ENCODE data around the gene CEACAM16. TPM values are rescaled to one million over a fixed set of nuclear protein-coding genes. Genes with fewer than 3 reads are reported as not detected.
A peak's percentile ranks its signal among the peaks of the same experiment; 100 is the strongest.

Gene CEACAM16
- total RNA-seq, 1 donor from 2014 or later, result not detected

DNA sequence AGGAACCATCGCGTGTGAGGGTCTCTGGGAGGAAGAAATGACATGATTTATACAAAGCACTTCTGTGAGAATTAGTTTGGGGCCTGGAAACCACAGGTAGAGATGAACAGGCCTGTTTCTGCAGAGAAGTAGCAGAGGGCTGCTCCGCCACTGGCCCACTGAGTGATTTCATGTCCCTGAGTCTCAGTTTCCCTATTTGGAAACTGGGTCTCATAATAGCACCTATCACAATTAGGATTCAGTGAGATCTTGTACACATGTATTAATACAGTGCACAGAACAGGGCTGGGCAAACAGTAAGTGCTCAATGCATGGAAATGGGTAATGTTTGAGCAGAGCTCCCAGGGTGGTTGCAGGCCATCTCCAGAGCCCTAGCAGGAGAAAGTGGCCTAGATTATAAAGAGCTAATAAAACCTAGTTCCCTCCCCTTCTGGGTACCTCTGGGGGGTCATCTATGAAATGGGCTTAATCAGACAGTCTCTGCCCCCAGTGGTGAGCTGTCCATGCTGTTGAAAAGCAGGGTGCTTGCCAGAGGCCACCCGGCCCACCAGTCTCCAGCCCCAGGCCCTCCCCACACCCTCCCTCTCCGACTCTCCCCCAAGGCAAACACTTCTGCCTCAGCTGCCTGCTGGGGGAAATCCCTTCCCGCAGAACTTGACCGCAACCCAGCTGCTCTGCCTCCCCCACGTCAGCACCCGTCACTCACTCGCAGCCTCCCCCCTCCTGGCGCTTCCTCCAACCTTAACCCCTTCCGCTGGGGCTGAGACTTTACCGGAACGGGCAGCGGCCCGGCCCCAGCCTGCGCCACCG is 54.1 kb downstream of the CEACAM16 start:
- TF ChIP-seq, protein P1, sequence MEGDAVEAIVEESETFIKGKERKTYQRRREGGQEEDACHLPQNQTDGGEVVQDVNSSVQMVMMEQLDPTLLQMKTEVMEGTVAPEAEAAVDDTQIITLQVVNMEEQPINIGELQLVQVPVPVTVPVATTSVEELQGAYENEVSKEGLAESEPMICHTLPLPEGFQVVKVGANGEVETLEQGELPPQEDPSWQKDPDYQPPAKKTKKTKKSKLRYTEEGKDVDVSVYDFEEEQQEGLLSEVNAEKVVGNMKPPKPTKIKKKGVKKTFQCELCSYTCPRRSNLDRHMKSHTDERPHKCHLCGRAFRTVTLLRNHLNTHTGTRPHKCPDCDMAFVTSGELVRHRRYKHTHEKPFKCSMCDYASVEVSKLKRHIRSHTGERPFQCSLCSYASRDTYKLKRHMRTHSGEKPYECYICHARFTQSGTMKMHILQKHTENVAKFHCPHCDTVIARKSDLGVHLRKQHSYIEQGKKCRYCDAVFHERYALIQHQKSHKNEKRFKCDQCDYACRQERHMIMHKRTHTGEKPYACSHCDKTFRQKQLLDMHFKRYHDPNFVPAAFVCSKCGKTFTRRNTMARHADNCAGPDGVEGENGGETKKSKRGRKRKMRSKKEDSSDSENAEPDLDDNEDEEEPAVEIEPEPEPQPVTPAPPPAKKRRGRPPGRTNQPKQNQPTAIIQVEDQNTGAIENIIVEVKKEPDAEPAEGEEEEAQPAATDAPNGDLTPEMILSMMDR (conservative IDR thresholded peaks at IDR 0.05; ENCODE audit: low read depth, low read length), result no peak
- H3K4me3 ChIP-seq (ENCODE audit: low read depth, low read length), result peak overlapping the region; percentile 47
- DNase-seq (ENCODE audit: low read depth), result peak; percentile 72

- TF ChIP-seq, protein P1 (conservative IDR thresholded peaks at IDR 0.05; ENCODE audit: low read depth, low read length), result no peak
- H3K4me3 ChIP-seq (ENCODE audit: low read depth, low read length), result peak overlapping the region; percentile 47
- DNase-seq (ENCODE audit: low read depth), result no peak
These were observed 54.6 kb downstream of the CEACAM16 start for GRCh38 chr19:44753626-44753931.

GRCh38 chr19:44753932-44754749 is 55.2 kb downstream of the CEACAM16 start:
- DNase-seq (ENCODE audit: low read depth), result no peak

DNA sequence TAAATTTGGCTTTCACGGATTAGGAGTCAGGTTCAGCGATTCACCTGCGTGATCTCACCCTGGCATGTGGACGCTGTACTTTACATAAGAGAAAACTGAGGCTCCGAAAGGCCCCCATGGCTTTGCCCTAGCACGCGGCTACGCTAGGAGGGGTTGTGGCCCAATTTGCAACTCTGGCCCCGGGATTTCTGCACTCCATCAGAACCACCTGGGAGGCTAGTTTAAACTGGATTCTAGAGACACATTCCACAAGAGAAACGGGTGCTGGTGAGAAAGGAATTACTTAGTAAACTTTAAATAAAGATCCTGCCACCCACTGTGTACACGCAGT is 55.8 kb downstream of the CEACAM16 start:
- H3K4me3 ChIP-seq (ENCODE audit: low read depth, low read length), result peak overlapping the region; percentile 47
- no peak for DNase-seq (ENCODE audit: low read depth)
- TF ChIP-seq, protein P1 (conservative IDR thresholded peaks at IDR 0.05; ENCODE audit: low read depth, low read length), result no peak

More at GRCh38 chr19:44753932-44754749, 55.2 kb downstream of the CEACAM16 start:
- peak overlapping the region; percentile 47 for H3K4me3 ChIP-seq (ENCODE audit: low read depth, low read length)
- TF ChIP-seq, protein P1 (conservative IDR thresholded peaks at IDR 0.05; ENCODE audit: low read depth, low read length), result no peak

DNA sequence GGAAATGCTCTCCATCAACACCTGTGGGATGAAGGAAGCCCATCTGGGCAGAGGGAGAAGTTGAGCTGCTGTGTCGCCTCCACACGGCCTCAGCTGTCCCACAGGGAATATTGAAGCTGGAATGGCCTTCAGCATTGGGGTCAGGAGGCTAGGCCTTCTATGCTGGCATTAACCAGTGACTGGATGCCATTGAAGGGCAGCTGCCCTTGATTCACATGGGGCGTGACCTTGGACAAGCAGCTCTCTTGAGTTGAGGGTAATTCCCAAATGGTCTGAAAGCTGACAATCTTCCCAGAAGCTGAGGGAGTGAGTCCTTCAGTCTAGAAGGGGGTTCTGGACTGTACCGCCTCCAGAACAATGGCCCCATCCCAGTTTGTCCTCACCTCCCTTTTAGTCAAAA is 56.3 kb downstream of the CEACAM16 start:
- no peak for DNase-seq (ENCODE audit: low read depth)
- TF ChIP-seq, protein P1 (conservative IDR thresholded peaks at IDR 0.05; ENCODE audit: low read depth, low read length), result no peak
- no peak overlapping the region for H3K4me3 ChIP-seq (ENCODE audit: low read depth, low read length)

GRCh38 chr19:44756089-44756562 is 57.2 kb downstream of the CEACAM16 start:
- DNase-seq (ENCODE audit: low read depth), result no peak
- TF ChIP-seq, protein P1 (conservative IDR thresholded peaks at IDR 0.05; ENCODE audit: low read depth, low read length), result no peak
- no peak overlapping the region for H3K4me3 ChIP-seq (ENCODE audit: low read depth, low read length)

Data from epithelial cell of proximal tubule (primary cell).